Neutrophil (primary cell): Measurements from ENCODE around the gene WFDC6.

Source experiments
- H3K27ac ChIP-seq: fragments of 200-600 bp; sonication (generic); 2 replicates; pipeline ENCODE4 v1.5.1; 2016; ENCODE audit warnings: mild to moderate bottlenecking, moderate library complexity
- H3K27me3 ChIP-seq: fragments of 200-600 bp; sonication (generic); 2 replicates; pipeline ENCODE4 v1.6.0; 2016; ENCODE audit warnings: mild to moderate bottlenecking
- H3K36me3 ChIP-seq: fragments of 200-600 bp; sonication (generic); 2 replicates; pipeline ENCODE4 v1.5.1; 2017
- H3K4me1 ChIP-seq, 2 experiments: fragments of 200-600 bp in 1 of 2; sonication (generic) in 1 of 2; 1 replicate in 1 of 2; 2 replicates in 1 of 2; pipeline versions ENCODE4 v1.5.1 to v1.6.1; 2013 to 2016; ENCODE audit warnings: low read depth in 1 of 2, low read length in 1 of 2, mild to moderate bottlenecking in 1 of 2, moderate library complexity in 1 of 2; ENCODE audit not compliant: control insufficient read depth in 1 of 2, insufficient read depth in 1 of 2
- H3K4me3 ChIP-seq, 2 experiments: fragments of 200-600 bp in 1 of 2; sonication (generic) in 1 of 2; 1 replicate in 1 of 2; 2 replicates in 1 of 2; pipeline ENCODE4 v1.5.1; 2013 to 2016; ENCODE audit warnings: low read depth in 1 of 2, low read length in 1 of 2, mild to moderate bottlenecking in 1 of 2, moderate library complexity in 1 of 2
- H3K9me3 ChIP-seq: fragments of 200-600 bp; sonication (generic); 2 replicates; pipeline ENCODE4 v1.5.1; 2016
- TF ChIP-seq, protein P1 (sequence below): fragments of 200-600 bp; sonication (generic); IDR thresholded peaks from 2 replicates; pipeline ENCODE4 v1.5.1; 2016; ENCODE audit warnings: antibody characterized with exemption

Gene WFDC6

DNA sequence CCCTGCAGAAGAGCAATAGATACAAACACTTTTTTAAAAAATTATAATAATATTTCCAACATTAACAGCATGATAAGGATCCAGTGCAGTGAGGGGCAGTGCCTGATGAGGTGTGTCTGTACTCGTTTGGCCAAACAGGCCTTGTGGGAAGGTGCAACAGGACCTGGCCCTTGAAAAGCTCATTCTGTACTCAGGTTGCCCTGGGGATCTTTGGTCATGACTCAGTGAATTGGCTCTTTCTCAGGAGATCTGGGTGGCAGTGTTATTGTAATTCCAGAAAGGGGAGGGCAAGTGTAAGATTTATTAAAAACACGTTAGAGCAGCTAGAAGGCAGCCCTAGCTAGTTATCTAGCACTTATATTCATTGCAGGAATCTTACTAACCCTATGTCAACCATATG lies 21.0 kb downstream of the WFDC6 start:
- H3K9me3 ChIP-seq, result no peaks in the 10 kb centered on the region

DNA sequence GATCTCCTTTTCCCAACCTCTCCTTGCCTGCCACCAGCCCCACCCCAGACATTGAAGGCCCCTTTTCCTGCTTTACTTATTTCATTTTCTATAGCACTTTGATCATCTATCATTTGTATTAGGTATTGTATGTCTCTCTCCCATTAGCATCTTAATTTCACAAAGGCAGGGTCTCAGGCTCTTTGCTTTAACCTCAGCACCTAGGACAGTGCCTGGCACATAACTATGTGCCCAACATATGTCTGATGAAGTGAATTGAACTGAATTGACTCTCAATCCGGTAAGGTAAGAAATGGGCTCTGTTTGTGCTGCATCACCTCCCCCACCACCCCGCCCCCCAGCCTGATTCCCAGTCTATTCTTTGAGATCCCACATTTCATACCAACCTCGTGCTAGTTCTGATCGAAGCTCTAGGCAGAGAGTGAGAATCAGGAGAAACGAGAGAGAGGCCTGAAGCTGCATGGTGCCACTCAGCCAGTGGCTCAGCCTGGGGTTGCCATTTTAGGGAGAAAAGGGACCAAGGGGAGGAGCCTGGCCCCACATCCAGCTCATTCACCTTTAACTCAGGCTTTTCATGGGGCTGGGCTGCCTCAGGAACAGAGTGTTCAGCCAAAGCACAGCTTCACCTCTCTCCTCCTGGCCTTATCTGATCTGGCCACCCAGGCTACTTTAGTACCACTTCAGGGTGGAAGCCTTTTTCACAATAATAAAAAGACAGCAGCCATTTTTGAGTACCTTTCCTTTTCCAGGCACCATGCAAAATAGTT lies 24.0 kb downstream of the WFDC6 start, which contains the start of gene SPINT3:
Gene SPINT3 (minus strand): TSS at position 476 of the 767 bp plus-strand sequence. CDS start 14 bp downstream, at position 462.
- TF ChIP-seq, protein P1, sequence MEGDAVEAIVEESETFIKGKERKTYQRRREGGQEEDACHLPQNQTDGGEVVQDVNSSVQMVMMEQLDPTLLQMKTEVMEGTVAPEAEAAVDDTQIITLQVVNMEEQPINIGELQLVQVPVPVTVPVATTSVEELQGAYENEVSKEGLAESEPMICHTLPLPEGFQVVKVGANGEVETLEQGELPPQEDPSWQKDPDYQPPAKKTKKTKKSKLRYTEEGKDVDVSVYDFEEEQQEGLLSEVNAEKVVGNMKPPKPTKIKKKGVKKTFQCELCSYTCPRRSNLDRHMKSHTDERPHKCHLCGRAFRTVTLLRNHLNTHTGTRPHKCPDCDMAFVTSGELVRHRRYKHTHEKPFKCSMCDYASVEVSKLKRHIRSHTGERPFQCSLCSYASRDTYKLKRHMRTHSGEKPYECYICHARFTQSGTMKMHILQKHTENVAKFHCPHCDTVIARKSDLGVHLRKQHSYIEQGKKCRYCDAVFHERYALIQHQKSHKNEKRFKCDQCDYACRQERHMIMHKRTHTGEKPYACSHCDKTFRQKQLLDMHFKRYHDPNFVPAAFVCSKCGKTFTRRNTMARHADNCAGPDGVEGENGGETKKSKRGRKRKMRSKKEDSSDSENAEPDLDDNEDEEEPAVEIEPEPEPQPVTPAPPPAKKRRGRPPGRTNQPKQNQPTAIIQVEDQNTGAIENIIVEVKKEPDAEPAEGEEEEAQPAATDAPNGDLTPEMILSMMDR, result no peak
- no peak within 1 kb of the TSS for H3K27ac ChIP-seq

More for the DNA sequence above, 21.0 kb downstream of the WFDC6 start:
- Histone ChIP-seq H3K27ac (no peak overlapping the region), H3K27me3 (peaks cover 59% of the 10 kb centered on the region), H3K36me3 (no peaks in the 10 kb centered on the region), H3K4me1 (no peaks in the 10 kb centered on the region), H3K4me3 (no peak overlapping the region)
- TF ChIP-seq, protein P1, result no peak

DNA sequence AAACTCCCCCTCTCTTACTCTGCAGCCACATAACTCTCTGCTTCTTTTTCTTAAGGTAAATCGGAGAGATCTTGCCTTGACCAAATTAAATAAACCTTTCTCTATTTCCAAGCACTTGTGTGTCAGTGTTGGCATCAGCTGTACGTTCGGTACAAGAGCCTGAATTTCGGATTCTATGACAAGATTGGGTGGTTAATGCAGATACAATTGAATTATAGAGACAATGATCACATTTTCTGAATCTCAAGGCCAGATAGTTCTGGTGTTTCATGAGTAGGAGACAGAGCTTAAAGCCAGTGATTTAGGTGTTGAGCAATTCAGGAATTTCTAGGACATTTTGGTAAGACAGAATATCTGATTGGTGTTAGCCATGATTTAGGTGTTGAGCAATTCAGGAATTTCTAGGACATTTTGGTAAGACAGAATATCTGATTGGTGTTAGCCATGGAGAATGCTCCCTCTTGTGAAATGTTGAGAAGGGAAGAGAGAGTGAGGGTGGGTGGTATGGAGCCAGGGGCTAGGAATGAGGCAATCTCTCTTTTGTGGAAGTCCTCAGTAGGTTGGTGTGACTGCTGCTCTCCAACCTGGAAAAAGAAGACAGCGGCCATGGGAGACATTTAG lies 28.9 kb downstream of the WFDC6 start:
- TF ChIP-seq, protein P1, result no peak
- peaks cover 76% of the 10 kb centered on the region for H3K27me3 ChIP-seq
- H3K9me3 ChIP-seq, result no peaks in the 10 kb centered on the region
- no peaks in the 10 kb centered on the region for H3K36me3 ChIP-seq
- H3K4me1 ChIP-seq, result no peaks in the 10 kb centered on the region
- H3K4me3 ChIP-seq, result no peak overlapping the region
- no peak overlapping the region for H3K27ac ChIP-seq

More for the DNA sequence above, 24.0 kb downstream of the WFDC6 start, which contains the start of gene SPINT3:
- Histone ChIP-seq H3K27me3 (peaks cover 64% of the 10 kb centered on the region), H3K36me3 (no peaks in the 10 kb centered on the region), H3K4me3 (no peak within 1 kb of the TSS), H3K4me1 (no peaks in the 10 kb centered on the region), H3K9me3 (no peaks in the 10 kb centered on the region)

DNA sequence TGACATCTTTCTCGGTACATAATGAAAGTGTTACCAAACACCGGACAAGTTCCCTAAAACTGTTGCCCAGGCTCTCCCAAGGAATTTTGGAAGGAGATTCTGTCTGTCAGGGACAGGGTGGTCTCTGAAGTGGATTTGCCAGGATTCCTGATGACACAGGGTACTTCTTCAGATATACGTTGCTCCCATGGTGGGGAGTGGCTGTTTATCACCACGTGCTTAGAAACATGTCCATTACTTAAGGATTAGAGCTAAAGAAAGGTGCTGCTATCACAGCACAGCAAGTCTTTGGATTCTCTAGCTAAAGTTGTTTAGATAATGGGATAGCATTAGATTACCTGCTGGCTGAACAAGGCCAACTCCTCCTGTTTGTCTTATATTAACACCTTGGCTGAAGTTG lies 30.2 kb downstream of the WFDC6 start:
- Histone ChIP-seq H3K27me3 (peaks cover 68% of the 10 kb centered on the region), H3K4me1 (no peaks in the 10 kb centered on the region), H3K4me3 (no peak overlapping the region), H3K36me3 (no peaks in the 10 kb centered on the region), H3K9me3 (no peaks in the 10 kb centered on the region), H3K27ac (no peak overlapping the region)
- TF ChIP-seq, protein P1, result no peak

DNA sequence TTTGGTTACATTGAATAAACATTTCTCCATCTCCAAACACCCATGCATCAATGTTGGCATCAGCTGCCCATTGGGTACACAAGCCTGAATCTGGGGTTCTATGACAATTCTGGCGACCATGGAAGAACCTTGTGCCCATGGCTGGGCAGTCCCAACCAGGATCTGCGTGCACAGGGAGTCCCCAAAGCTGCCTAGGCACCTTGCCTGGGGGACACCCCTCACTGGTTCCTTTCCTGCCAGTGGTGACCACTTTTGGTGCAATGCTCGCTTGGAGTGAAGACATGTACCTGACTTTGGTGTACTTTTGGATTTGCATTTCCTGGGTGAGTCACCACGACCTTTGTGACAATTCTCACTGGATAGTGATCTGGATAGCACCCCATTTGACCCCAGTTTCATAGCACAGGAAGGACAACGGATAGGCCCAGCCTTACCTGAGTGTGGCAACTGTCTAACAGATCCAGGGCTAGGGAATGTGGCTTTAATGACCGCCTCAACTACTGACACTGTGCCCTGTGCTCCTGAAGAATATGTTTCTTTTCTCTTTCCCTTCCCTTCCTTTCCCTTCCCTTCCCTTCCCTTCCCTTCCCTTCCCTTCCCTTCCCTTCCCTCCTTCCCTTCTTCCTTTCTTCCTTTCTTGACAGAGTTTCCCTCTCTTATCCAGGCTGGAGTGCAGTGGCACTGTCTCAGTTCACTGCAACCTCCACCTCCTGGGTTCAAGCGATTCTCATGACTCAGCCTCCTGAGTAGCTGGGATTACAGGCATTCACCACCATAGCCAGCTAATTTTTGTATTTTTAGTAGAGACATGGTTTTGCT lies 31.0 kb downstream of the WFDC6 start:
- Histone ChIP-seq H3K9me3 (no peaks in the 10 kb centered on the region), H3K4me3 (no peak overlapping the region), H3K27ac (no peak overlapping the region), H3K4me1 (no peaks in the 10 kb centered on the region), H3K27me3 (peaks cover 68% of the 10 kb centered on the region), H3K36me3 (no peaks in the 10 kb centered on the region)
- TF ChIP-seq, protein P1, result no peak
